ENCODE measurements around the gene ANKS1A. TPM values are rescaled to one million over a fixed set of nuclear protein-coding genes. Genes with fewer than 3 reads are reported as not detected.

ANKS1A gene
- total RNA-seq, 1 donor from 2014 or later: 49.7 TPM

DNA sequence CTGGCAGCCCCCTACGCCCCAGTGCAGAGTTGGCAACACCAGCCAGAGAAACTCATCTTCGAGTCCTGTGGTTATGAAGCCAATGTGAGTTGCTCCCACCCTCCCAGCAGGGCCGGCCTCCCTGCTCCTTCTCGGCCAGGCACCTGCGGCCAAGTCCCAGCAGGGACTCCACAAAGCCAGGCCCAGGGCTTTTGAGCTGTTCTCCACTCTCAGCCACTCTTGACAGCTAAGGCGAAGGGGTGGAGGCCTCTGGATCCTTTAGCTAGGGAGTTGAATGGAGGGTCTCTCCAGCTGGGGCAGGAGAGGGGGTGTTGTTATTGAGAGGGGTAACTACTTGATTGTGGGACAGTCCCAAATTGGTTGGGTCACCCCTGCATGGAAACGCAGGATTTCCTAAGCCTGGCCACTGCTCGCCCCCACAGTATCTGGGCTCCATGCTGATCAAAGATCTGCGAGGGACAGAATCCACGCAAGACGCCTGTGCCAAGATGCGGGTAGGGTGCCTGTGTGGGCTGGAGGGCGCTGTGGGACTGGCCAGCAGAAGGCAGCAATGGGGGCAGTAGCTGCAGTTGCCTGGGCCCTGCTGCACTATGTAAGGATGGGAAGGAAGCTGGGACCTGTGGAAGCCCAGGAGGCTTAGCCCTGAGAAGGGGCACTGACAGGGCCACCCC lies 193.8 kb downstream of the ANKS1A start:
- ATAC-seq (no peak), DNase-seq (ENCODE audit: low spot score) (no peak)
- intact Hi-C loops (cut with DNase I): no loop called here

DNA sequence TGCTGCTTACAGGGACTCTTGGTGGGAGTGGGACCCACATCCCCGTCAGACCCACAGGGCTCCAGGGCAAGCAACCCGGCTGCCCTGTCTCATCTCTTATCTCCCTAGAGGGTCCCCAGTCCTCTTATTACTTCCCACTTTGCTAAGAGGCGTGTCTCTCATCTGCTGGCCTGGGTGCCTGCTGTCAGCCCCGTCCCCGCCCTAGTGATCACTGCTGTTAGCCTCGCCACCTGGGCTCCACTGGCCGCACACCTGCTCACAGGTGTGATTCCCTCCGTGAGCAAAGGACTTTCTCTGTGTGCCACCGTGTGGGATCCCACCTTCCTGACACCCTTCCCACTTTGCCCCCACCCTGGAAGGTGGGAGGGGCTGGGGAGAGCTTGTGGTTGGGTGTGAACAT lies 194.5 kb downstream of the ANKS1A start:
- ATAC-seq (no peak), DNase-seq (ENCODE audit: low spot score) (no peak)
- intact Hi-C loops (cut with DNase I): no loop called here

DNA sequence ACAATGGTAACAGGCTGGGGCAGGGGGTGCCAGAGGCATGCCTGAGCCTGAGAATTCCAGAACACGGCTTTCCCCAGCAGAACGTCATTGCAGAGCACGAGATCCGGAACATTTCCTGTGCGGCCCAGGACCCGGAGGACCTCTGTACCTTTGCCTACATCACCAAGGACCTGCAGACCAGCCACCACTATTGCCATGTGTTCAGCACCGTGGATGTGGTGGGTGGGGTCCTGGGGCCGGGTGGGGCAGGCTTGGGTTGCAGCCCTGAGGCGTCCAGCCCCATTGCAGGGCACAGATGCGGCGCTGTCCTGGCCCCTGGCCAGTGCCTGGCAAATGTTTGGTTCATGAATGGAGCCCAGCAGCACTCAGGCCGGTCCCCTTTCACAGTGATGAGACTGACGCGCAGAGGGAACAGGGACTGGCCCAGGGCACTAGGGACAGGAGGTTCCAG lies 195.0 kb downstream of the ANKS1A start:
- no peak for ATAC-seq
- intact Hi-C loops (cut with DNase I): no loop called here
- DNase-seq (ENCODE audit: low spot score): no peak

DNA sequence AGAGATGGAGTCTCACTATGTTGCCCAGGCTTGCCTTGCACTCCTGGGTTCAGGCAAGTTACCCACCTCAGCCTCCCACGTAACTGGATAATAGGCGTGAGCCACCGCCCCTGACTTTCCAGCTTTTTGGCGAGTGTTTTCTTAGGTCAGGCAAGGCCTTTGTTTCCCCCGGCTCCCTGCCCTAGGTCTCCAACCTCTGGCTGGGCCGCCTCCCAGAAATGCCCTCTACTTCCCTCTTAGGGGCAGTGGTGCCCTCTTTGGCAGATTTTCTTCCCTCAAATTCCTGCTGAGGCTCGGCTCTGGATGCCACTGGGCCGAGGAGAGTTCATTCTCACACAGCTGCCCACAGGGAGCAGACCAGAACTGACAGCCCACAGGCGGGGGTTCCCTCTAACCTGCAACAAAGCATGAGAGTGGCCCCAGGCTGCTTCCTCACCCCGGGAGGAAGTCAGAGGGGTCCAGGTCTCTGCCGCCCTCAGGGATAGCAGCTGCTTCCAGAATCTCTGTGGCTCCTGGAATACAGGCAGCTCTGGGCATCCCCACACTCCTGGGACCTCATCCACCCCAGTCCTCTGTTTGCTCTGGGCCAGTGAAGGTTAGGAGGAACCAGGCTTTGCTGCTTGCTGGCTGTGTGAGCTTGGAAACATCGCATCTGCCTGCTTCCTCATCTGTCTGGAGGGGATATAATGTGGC lies 195.6 kb downstream of the ANKS1A start:
- ATAC-seq (no peak), DNase-seq (ENCODE audit: low spot score) (no peak)
- intact Hi-C loops (cut with DNase I): no loop called here

DNA sequence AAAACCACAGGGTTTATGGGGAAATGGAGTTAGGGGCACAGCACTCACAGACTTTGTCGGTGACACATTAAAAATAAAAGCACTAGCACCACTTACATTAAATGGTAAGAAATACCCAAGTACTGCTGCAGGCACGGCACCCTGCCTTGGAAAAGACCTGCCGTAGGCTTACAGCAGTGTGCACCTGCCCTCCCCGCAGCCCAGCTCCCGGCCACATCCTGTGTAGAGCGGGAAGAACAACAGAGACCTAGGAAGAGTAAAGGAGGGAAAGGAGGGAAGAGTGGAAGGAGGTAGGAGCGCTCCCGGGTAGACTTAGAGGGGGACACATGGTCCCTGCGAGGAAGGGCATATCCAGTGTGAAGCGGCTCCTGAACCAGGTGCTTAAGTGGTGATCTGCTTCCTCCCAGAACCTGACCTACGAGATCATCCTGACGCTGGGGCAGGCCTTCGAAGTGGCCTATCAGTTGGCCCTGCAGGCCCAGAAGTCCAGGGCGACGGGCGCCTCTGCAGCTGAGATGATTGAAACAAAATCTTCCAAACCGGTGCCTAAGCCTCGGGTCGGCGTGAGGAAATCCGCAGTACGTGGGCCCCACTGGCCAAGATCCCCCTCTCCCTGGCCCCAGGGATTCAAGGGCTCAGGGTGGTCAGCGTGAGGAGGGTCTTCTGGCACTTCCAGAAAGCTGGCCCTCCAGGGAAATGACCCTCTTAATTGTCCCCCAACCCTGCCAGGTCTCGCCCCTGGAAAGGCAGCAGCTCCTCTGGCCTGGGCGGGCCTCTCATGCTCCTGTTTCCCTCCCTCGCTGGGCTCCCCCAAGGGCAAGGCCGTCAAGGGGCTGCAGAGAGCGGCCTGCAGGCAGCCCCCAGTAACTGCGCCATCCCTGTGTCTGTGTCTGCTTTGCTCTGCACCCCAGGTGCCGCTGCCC lies 196.6 kb downstream of the ANKS1A start:
- intact Hi-C loops (cut with DNase I): no loop called here
- DNase-seq (ENCODE audit: low spot score): no peak
- ATAC-seq: no peak

DNA sequence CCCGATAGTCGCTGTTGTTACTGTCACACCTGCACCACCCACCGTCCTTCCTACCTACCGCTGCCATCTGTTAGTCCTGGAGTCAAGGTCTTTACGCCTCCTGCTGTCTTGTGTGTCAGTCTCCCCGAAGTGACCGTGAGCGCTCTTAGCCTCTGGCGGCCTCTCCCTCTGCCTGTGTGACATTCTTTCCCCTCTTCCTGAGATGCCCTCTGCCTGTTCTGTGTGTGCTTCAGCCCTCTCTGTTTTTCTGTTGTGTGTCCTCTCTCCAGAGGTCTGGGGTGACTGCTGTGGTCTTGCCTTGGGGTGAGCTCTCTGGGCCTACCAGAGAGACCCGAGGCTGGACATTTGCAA lies 197.2 kb downstream of the ANKS1A start:
- intact Hi-C loops (cut with DNase I): no loop called here
- no peak for DNase-seq (ENCODE audit: low spot score)
- ATAC-seq: no peak

DNA sequence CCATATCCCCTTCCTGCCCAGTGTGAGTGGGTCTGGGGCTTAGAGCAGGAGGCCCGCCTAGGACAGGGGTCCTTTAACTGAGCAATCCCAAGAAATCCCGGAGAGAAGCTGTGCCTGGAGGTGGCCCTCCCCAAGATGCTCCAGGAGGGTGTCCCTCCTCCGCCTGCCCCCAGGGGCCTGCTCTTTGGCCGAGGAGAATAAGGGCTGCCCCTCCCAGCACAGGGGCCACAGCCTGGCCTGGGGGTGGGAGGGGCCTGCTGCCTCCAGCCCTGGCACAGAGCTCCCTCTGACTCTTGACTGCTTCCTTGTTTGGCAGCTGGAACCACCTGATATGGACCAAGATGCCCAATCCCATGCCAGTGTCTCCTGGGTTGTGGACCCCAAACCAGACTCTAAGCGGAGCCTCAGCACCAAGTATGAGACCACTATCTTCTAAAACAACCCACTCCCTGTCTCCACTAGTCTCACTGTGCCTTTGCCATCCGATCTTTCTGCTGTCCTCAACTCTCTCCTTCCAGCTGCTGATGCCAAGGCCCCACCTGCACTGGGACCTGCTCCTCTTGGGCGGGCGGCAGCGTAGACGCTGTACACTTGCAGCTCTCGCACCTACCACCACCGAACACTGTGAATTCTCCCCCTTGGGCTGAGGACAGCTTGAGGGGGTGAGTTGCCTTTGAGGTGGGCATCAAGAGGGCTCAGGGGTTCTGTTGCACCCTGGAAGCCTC lies 197.7 kb downstream of the ANKS1A start:
- ATAC-seq (no peak), DNase-seq (ENCODE audit: low spot score) (no peak)

DNA sequence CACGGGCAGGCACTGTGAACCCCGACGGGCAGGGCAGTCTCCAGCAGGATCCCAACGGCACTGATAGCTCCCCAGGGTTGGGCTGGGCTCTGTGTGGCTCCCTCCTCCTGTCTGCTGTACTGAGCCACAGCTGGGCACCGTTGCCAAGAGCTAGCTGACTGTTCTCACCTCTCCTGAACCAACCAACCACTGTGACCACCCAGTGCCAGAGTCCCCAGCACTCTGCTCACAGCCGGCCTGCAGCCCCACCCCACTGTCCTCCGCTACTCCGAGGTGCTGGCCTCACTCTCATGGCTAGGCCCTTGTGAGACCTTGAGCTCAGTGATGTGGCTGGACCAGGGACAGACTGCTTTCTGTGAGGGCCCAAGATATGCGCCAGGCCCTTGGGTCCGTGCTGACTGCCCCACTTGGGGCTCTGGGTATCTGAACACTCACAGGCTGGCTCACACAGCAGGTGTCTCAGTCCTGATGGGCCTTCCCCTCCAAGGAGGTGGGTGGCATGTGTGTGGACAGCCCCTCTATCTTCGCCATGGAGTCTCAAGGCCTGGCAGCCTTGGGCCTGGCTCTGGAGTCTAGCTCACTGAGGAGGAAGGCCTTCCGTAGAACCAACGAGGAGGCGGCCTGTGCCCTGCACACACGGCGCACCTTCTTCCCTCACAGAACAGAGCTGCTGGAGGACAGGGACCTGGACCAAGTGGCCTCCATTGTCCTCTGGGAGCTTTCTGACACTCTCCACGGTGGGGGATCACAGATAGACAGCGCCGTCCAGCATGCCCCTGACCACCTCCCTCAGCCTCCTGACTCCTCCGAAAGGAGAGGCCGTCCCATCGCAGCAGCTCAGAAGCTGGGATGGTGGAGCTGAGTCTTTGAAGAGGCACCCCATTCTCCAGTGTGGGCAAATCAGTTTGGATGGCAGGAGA lies 198.6 kb downstream of the ANKS1A start:
- intact Hi-C loops (cut with DNase I): no loop called here
- DNase-seq (ENCODE audit: low spot score) (no peak), ATAC-seq (no peak)

More for the DNA sequence above, 197.7 kb downstream of the ANKS1A start:
- intact Hi-C loops (cut with DNase I): no loop called here

DNA sequence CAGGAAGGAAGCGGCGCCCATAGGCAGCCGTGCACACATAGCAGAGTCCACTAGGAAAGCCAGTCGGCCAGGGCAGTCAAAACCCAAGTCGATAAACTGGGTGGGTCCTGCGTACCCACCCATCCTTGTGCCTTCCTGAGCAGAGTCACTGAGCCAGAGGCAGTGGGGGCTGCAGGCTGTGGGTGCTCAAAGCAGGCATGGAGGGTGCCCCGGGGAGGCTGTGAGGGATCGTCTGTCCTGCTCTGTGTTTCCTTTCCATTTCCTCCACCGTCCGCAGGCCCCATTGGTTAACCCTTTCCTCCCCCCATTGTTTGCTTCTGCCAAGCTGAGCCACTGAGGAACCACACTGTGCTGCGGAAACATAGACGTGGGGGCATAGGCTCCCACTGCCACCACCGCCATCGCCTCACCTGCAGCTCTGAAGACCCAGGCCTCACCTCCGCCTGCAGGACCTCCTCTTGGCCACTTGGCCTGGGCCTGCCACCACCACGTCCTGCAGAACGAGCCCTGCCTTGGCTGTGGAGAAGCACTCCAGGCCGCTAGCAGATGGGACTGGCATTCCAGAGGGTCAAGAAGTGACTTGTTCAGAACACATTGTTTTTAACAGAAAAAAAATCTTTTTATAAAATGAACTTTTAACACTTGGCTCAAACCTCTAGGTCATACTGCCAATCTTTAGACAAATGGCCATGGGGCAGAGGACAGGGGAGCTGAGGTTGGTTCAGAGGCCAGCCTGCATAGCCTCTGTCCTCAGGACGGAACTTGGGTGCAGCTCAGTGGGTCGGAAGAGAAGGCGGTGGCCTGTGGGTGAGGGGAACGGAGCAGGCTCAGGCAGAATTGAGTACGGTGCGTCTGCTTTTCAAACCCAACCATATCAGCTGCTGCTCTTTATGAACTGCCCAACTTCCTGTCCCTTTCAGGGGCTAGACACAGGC lies 199.5 kb downstream of the ANKS1A start:
- intact Hi-C loops (cut with DNase I): no loop called here
- DNase-seq (ENCODE audit: low spot score) (no peak), ATAC-seq (no peak)

DNA sequence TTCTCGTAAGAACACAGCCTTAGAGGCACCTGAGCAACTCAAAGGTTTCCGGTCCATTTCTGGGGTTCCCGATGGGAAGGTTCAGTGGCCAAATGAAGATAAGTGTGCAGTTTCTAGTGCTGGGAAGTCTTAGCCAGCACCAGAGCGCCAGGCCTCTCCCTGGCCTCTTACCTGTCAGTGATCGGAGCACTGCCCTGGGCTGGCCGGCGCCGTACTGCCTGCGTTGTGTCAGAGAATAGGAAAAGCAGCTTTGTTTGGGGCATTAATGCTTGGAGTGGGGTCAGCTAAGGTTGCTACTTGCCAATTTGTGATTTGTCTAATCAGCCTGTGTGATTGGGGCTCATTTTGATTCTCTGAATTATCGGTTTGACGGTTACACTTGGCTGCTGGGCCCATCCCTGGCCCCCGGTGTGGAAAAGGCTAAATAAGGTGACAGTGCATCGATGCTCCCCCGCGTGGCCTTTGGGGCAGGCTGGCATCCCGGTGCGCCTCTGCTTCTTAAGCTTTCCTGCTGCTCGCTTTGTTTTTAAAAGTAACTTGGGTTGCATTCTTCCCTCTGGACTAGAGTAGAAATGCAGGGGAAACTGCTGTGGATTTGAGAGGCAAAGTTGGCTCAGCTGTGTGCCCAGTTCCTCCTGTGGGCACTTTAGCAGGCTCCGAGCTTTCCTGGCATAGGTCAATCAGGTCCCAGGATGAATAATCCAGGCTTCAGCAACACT lies 200.3 kb downstream of the ANKS1A start:
- no peak for DNase-seq (ENCODE audit: low spot score)
- ATAC-seq: no peak

DNA sequence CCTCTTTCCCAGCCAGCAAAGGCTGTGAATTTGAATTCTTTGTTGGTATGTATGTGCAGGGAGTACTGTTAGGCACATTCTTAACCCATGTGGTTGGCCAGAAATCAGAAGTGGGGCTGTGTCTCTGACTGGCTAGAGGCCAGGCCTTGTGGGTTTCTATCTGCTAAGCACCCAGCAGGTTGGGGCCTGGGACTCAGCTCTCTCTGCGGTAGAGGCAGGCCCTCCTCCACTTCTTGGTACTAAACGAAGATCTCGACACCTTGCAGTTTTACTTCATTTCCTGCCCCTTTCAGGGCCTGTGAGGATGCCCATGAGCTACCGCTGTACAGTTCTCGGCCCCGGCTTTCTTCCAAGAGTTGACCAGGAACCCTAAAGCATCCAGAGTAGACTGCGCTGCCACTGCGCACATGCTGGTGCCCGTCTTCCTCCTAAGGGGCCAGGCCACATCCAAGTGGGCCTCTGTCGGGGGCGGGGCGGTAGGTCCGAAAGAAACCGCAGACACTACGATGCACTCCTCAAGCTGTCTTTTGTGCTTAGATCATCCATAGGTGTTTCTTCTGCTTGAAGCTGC lies 201.0 kb downstream of the ANKS1A start:
- DNase-seq (ENCODE audit: low spot score) (no peak), ATAC-seq (no peak)
- intact Hi-C loops (cut with DNase I): no loop called here

More for the DNA sequence above, 200.3 kb downstream of the ANKS1A start:
- intact Hi-C loops (cut with DNase I): no loop called here

DNA sequence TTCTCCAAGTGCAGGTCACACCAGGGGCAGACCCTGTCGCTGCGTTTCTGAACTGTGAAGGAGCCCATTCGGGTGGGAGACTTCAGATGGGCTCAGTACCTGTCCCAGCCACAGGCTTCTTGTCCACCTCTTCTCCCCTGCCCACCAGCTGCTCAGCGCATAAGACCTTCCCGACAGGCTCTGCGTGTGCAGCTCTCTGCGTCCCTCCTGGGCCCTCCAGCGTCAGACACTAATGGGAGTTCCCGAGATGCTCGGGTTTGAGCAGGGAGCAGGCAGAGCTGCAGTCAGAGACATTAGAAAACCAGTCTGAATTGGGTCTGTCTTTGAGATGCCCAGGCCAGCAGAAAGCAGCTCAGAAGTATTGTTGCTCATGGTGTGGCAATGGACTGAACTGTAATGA lies 201.7 kb downstream of the ANKS1A start:
- intact Hi-C loops (cut with DNase I): no loop called here
- DNase-seq (ENCODE audit: low spot score): no peak
- ATAC-seq: no peak

DNA sequence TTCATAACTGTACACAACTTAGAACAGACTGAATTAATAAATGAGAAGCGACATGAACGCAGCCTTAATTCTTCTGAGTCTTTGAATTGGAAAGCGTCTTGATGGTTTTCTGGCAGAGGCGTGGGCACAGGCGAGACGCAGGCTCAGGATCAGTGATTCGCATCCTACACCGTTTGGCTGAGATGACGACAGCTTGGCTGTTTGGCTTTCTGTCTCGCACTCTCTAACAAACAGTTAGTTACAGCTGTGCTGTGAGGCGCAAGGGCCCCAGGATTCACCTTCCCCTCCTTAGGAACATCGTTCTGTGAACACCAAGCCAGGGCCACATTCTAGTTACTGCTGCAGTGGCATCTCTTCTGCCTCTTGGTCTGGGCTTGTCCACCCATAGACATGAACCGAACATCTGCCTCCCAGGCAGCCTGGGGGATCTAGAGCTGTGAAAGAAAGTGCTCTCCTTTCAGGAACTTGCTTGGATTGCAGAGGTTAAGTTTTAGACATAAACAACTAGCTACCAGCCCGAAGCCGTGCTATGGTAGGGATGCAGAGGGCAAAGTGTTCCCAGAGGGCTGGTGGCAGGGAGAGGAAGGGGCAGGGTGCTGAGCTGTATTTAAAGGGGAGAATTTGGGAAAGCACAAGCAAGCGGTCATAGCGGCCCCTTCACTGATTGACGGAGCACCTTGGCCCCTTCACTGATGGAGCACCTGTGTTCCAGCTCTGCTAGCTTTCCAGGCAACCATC lies 202.5 kb downstream of the ANKS1A start:
- DNase-seq (ENCODE audit: low spot score): no peak
- intact Hi-C loops (cut with DNase I): no loop called here
- peak; percentile 53 for ATAC-seq

DNA sequence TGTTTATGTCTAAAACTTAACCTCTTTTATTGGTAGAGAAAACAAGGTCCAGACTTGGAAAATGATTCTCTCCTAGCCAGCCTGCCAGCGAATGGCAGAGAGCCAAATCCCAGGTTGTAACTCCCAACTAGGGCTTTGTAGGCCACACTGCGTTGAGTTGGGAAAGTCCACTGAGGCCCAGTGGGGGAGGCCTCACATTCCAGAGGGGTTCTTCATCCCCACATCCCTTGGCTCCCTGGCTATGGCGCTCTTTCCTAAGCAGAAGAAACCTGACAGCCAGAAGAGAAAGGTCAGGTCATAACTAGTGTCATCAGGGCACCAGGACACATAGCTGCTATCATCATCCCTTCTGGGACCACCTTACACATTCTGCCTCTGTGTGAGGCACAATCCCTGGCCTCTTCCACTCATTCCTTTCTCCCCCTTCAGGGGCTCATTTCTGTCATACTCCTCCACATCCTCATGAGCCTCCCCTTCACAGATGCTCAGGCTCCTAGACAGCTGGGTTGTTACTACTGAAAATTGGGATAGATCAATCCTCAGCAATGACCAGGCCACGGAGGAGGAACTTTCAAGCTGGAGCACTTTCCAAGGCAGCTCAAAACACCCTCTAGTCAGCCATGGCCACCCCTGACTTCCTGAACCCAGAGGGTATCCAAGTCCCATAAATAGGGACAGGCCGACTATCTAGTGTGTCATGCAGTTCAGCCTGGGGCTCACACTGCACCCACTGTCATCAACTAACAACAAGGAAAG lies 203.5 kb downstream of the ANKS1A start:
- DNase-seq (ENCODE audit: low spot score) (no peak), ATAC-seq (peak; percentile 36)
- intact Hi-C loops (cut with DNase I): no loop called here

DNA sequence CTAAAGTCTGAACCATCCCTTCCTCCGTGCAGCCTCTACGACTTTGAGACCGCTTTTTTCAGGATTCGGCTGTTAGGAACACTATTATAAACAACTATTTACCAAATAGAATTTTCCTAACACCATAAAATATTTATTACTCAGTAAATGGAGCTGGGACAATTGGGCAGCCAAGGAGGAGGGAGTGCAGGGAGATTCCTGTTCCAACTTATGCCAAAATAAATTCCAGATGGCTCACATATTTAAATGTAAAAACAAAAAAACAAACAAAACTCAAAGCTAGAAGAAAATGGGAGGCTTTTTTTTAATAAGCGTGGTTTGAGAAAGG lies 204.0 kb downstream of the ANKS1A start:
- intact Hi-C loops (cut with DNase I): no loop called here
- ATAC-seq: no peak
- DNase-seq (ENCODE audit: low spot score): no peak
